Esophagus muscularis mucosa (tissue), 4 donors: Measurements from ENCODE around the gene IFNL2.

Source experiments
- CTCF ChIP-seq, 3 experiments: fragments of 200-600 bp in 2 of 3; fragments of 450-650 bp in 1 of 3; sonication (generic) in 2 of 3; IDR thresholded peaks; one replicate each; pipeline ENCODE4 v1.5.1; 2017 to 2019; ENCODE audit warnings: antibody characterized with exemption in 3 of 3, mild to moderate bottlenecking in 2 of 3, moderate library complexity in 1 of 3
- EP300 ChIP-seq: sonication (generic); formaldehyde crosslinking; IDR thresholded peaks from one replicate; pipeline ENCODE4 v1.6.1; 2017; ENCODE audit warnings: antibody characterized with exemption
- POLR2A ChIP-seq: fragments of 450-650 bp; IDR thresholded peaks from one replicate; pipeline ENCODE4 v1.6.1; 2017; ENCODE audit warnings: antibody characterized with exemption, moderate library complexity, mild to moderate bottlenecking, low read depth
- POLR2AphosphoS5 ChIP-seq, 2 donors: sonication (generic); formaldehyde crosslinking; IDR thresholded peaks; one replicate each; pipeline ENCODE4 v1.6.1; 2017; ENCODE audit warnings: antibody characterized with exemption in 2 of 2

GRCh38 chr19:39301562-39301961, 33.4 kb downstream of the IFNL2 start:
- TF ChIP-seq EP300 = no peak
- no peak for TF ChIP-seq CTCF (IDR thresholded peaks at IDR 0.05)
- TF ChIP-seq POLR2A = no peak
- no peak for TF ChIP-seq POLR2AphosphoS5 (IDR thresholded peaks at IDR 0.05)
